Activated CD8-positive, alpha-beta T cell treated with anti-CD3 and anti-CD28 coated beads, Interleukin-2, amount 10 ng/mL, durations not matched to agents 7 days and 5 days (primary cell): Measurements from ENCODE around the gene RBKS. TPM values are rescaled to one million over a fixed set of nuclear protein-coding genes. Genes with fewer than 3 reads are reported as not detected.

Source experiments
- ATAC-seq: fragments of 150-1000 bp; cut with Tn5 transposase; one replicate; pipeline ENCODE4 v1.10.0; 2021; ENCODE audit warnings: moderate library complexity
- CTCF ChIA-PET: fragments of 350-600 bp; sonication (Branson Sonifier 250); formaldehyde crosslinking; loops from one replicate; lab custom pipeline; 2021; ENCODE audit warnings: antibody characterized with exemption; lab: Charles Lee
- POLR2A ChIA-PET: fragments of 350-600 bp; sonication (Branson Sonifier 250); formaldehyde crosslinking; loops from one replicate; lab custom pipeline; 2021; ENCODE audit warnings: antibody characterized with exemption; lab: Charles Lee
- DNase-seq: peaks from one replicate; pipeline ENCODE4 v3.0.0-alpha.2; 2020
- H3K27ac Mint-ChIP-seq: one replicate; pipeline ENCODE4 v1.8.0; 2021; ENCODE audit warnings: mild to moderate bottlenecking, mixed read lengths
- H3K27me3 Mint-ChIP-seq: one replicate; pipeline ENCODE4 v1.8.0; 2021; ENCODE audit warnings: low read depth, mixed read lengths
- H3K36me3 Mint-ChIP-seq: one replicate; pipeline ENCODE4 v1.8.0; 2021; ENCODE audit warnings: low read depth, mixed read lengths
- H3K4me1 Mint-ChIP-seq: one replicate; pipeline ENCODE4 v1.8.0; 2021; ENCODE audit warnings: low read depth, mixed read lengths
- H3K4me3 Mint-ChIP-seq: one replicate; pipeline ENCODE4 v1.8.0; 2021; ENCODE audit warnings: mild to moderate bottlenecking, mixed read lengths
- H3K9me3 Mint-ChIP-seq: one replicate; pipeline ENCODE4 v1.8.0; 2022; ENCODE audit warnings: mixed read lengths; ENCODE audit not compliant: insufficient read depth
- total RNA-seq, 2 experiments: library from RNA; stranded (reverse); gene quantifications; one replicate each; pipeline ENCODE4 v1.2.3, GENCODE V29; 2021

The RBKS gene
- total RNA-seq, 2 experiments from 2014 or later, result 1.5 to 1.6 TPM

GRCh38 chr2:27824401-27824800, 65.8 kb downstream of the RBKS start:
- Mint-ChIP-seq H3K27me3 (no peaks in the 10 kb centered on the region), H3K9me3 (no peaks in the 10 kb centered on the region), H3K27ac (no peak overlapping the region), H3K4me3 (no peak overlapping the region), H3K36me3 (peaks cover 2% of the 10 kb centered on the region), H3K4me1 (no peaks in the 10 kb centered on the region)
- CTCF ChIA-PET, result no interaction called here
- DNase-seq, result no peak
- ATAC-seq, result no peak
- POLR2A ChIA-PET, result no interaction called here

GRCh38 chr2:27823569-27823968, 66.6 kb downstream of the RBKS start:
- Mint-ChIP-seq H3K27me3 (no peaks in the 10 kb centered on the region), H3K4me1 (no peaks in the 10 kb centered on the region), H3K36me3 (peaks cover 2% of the 10 kb centered on the region), H3K4me3 (no peak overlapping the region), H3K9me3 (no peaks in the 10 kb centered on the region), H3K27ac (no peak overlapping the region)
- no peak for DNase-seq
- POLR2A ChIA-PET, result no interaction called here
- ATAC-seq, result no peak
- CTCF ChIA-PET, result no interaction called here

- Mint-ChIP-seq H3K9me3 (no peaks in the 10 kb centered on the region), H3K27me3 (no peaks in the 10 kb centered on the region), H3K36me3 (peaks cover 2% of the 10 kb centered on the region), H3K4me1 (no peaks in the 10 kb centered on the region), H3K4me3 (no peak overlapping the region), H3K27ac (no peak overlapping the region)
- ATAC-seq (no peak), DNase-seq (no peak)
- CTCF ChIA-PET, result no interaction called here
- POLR2A ChIA-PET, result no interaction called here
Observed at GRCh38 chr2:27823135-27823534, 67.1 kb downstream of the RBKS start.

- no peak overlapping the region for H3K27ac Mint-ChIP-seq
- CTCF ChIA-PET, result no interaction called here
- H3K9me3 Mint-ChIP-seq, result no peaks in the 10 kb centered on the region
- POLR2A ChIA-PET, result no interaction called here
- no peak for ATAC-seq
- H3K4me3 Mint-ChIP-seq, result no peak overlapping the region
- H3K27me3 Mint-ChIP-seq, result no peaks in the 10 kb centered on the region
- H3K36me3 Mint-ChIP-seq, result peaks cover 2% of the 10 kb centered on the region
- H3K4me1 Mint-ChIP-seq, result no peaks in the 10 kb centered on the region
- no peak for DNase-seq
Observed at GRCh38 chr2:27822049-27822448, 68.1 kb downstream of the RBKS start.

GRCh38 chr2:27815860-27816438, 74.2 kb downstream of the RBKS start:
- ChIA-PET CTCF (no interaction called here), POLR2A (no interaction called here)
- ATAC-seq, result no peak
- Mint-ChIP-seq H3K36me3 (no peaks in the 10 kb centered on the region), H3K9me3 (no peaks in the 10 kb centered on the region), H3K4me3 (no peak overlapping the region), H3K27ac (no peak overlapping the region), H3K4me1 (peaks cover 6% of the 10 kb centered on the region), H3K27me3 (peaks cover 2% of the 10 kb centered on the region)
- DNase-seq, result no peak

- peaks cover 2% of the 10 kb centered on the region for H3K27me3 Mint-ChIP-seq
- ATAC-seq, result no peak
- ChIA-PET CTCF (no interaction called here), POLR2A (no interaction called here)
- no peak overlapping the region for H3K4me3 Mint-ChIP-seq
- H3K27ac Mint-ChIP-seq, result no peak overlapping the region
- peaks cover 6% of the 10 kb centered on the region for H3K4me1 Mint-ChIP-seq
- no peaks in the 10 kb centered on the region for H3K36me3 Mint-ChIP-seq
- no peaks in the 10 kb centered on the region for H3K9me3 Mint-ChIP-seq
- DNase-seq, result no peak
Observed at GRCh38 chr2:27814758-27815157, 75.4 kb downstream of the RBKS start.

- Mint-ChIP-seq H3K27ac (no peak overlapping the region), H3K27me3 (peaks cover 2% of the 10 kb centered on the region), H3K36me3 (no peaks in the 10 kb centered on the region), H3K4me3 (no peak overlapping the region), H3K4me1 (peaks cover 6% of the 10 kb centered on the region), H3K9me3 (no peaks in the 10 kb centered on the region)
- no peak for ATAC-seq
- no peak for DNase-seq
- ChIA-PET POLR2A (no interaction called here), CTCF (no interaction called here)
Observed at GRCh38 chr2:27811768-27812167, 78.4 kb downstream of the RBKS start.

GRCh38 chr2:27810455-27810854, 79.7 kb downstream of the RBKS start:
- H3K27ac Mint-ChIP-seq, result no peak overlapping the region

GRCh38 chr2:27809761-27810241, 80.4 kb downstream of the RBKS start:
- Mint-ChIP-seq H3K4me1 (peaks cover 6% of the 10 kb centered on the region), H3K36me3 (no peaks in the 10 kb centered on the region), H3K27me3 (peaks cover 1% of the 10 kb centered on the region), H3K4me3 (no peak overlapping the region), H3K9me3 (no peaks in the 10 kb centered on the region), H3K27ac (no peak overlapping the region)
- CTCF ChIA-PET, result interaction anchor here (0.9 kb wide), 2 partner anchors 66 to 126 kb away, joined by 3 to 4 read pairs; no protein-coding TSS in a partner anchor
- ATAC-seq (no peak), DNase-seq (no peak)
- POLR2A ChIA-PET, result no interaction called here

More at GRCh38 chr2:27810455-27810854, 79.7 kb downstream of the RBKS start:
- DNase-seq (no peak), ATAC-seq (no peak)
- H3K4me1 Mint-ChIP-seq, result peaks cover 6% of the 10 kb centered on the region
- H3K36me3 Mint-ChIP-seq, result no peaks in the 10 kb centered on the region
- ChIA-PET CTCF (interaction anchor here (0.9 kb wide), 1 partner anchor 127 kb away, joined by 4 read pairs; no protein-coding TSS in a partner anchor), POLR2A (no interaction called here)
- H3K4me3 Mint-ChIP-seq, result no peak overlapping the region
- no peaks in the 10 kb centered on the region for H3K9me3 Mint-ChIP-seq
- peaks cover 2% of the 10 kb centered on the region for H3K27me3 Mint-ChIP-seq

- Mint-ChIP-seq H3K9me3 (no peaks in the 10 kb centered on the region), H3K4me1 (peaks cover 6% of the 10 kb centered on the region), H3K27ac (no peak overlapping the region), H3K27me3 (no peaks in the 10 kb centered on the region), H3K4me3 (no peak overlapping the region), H3K36me3 (no peaks in the 10 kb centered on the region)
- ATAC-seq (no peak), DNase-seq (no peak)
- POLR2A ChIA-PET, result no interaction called here
- CTCF ChIA-PET, result no interaction called here
Observed at GRCh38 chr2:27808984-27809383, 81.2 kb downstream of the RBKS start.

GRCh38 chr2:27808418-27808817, 81.8 kb downstream of the RBKS start:
- no peaks in the 10 kb centered on the region for H3K9me3 Mint-ChIP-seq
- no peak for ATAC-seq
- no peak for DNase-seq
- H3K4me3 Mint-ChIP-seq, result no peak overlapping the region
- peaks cover 6% of the 10 kb centered on the region for H3K4me1 Mint-ChIP-seq
- POLR2A ChIA-PET, result no interaction called here
- CTCF ChIA-PET, result no interaction called here
- no peaks in the 10 kb centered on the region for H3K27me3 Mint-ChIP-seq
- H3K27ac Mint-ChIP-seq, result no peak overlapping the region
- no peaks in the 10 kb centered on the region for H3K36me3 Mint-ChIP-seq

GRCh38 chr2:27807476-27807875, 82.7 kb downstream of the RBKS start:
- Mint-ChIP-seq H3K9me3 (no peaks in the 10 kb centered on the region), H3K4me1 (peaks cover 6% of the 10 kb centered on the region), H3K36me3 (no peaks in the 10 kb centered on the region), H3K4me3 (no peak overlapping the region), H3K27me3 (no peaks in the 10 kb centered on the region), H3K27ac (no peak overlapping the region)
- ATAC-seq (no peak), DNase-seq (no peak)
- ChIA-PET POLR2A (interaction anchor here (0.6 kb wide), 1 partner anchor 41 kb away, joined by 3 read pairs; no protein-coding TSS in a partner anchor), CTCF (interaction anchor here (0.9 kb wide), 1 partner anchor 10 kb away, joined by 3 read pairs; no protein-coding TSS in a partner anchor)
